Adrenal gland (tissue), 12 donors: ENCODE data around the gene MAL. TPM values are rescaled to one million over a fixed set of nuclear protein-coding genes. Genes with fewer than 3 reads are reported as not detected.

Experiments
- DNase-seq, 7 donors: peaks; one replicate each; pipeline ENCODE4 v3.0.0-alpha.2; 2019 to 2020
- H3K27ac ChIP-seq, 5 donors: fragments of 200-600 bp; sonication (generic) in 4 of 5; 1 replicate in 3 of 5; 2 replicates in 2 of 5; pipeline versions ENCODE4 v1.5.1 to v1.8.0; 2016 to 2020; ENCODE audit warnings: mild to moderate bottlenecking in 1 of 5
- H3K27me3 ChIP-seq: fragments of 200-600 bp; 2 replicates; pipeline ENCODE4 v1.8.0; 2021
- H3K36me3 ChIP-seq, 2 donors: fragments of 200-600 bp; replicated peaks in 1 of 2; 1 replicate in 1 of 2; 2 replicates in 1 of 2; pipeline versions ENCODE4 v1.5.1 to v1.8.0; 2018 to 2022
- H3K4me1 ChIP-seq, 2 donors: fragments of 200-600 bp; replicated peaks in 1 of 2; 1 replicate in 1 of 2; 2 replicates in 1 of 2; pipeline versions ENCODE4 v1.5.1 to v1.8.0; 2018 to 2021
- H3K4me3 ChIP-seq, 4 donors: fragments of 200-600 bp; sonication (generic) in 3 of 4; one replicate each; pipeline ENCODE4 v1.5.1; 2016 to 2018
- H3K9me3 ChIP-seq, 3 donors: fragments of 200-600 bp; sonication (generic) in 1 of 3; replicated peaks in 1 of 3; 1 replicate in 2 of 3; 2 replicates in 1 of 3; pipeline versions ENCODE4 v1.5.1 to v1.8.0; 2016 to 2021
- POLR2A ChIP-seq, 2 donors: fragments of 450-650 bp; IDR thresholded peaks; one replicate each; pipeline ENCODE4 v1.6.1; 2017; ENCODE audit warnings: antibody characterized with exemption in 2 of 2, mild to moderate bottlenecking in 2 of 2, moderate library complexity in 1 of 2
- WGBS, 4 donors: extraction: QIAGEN DNeasy Blood & Tissue Kit in 2 of 4; methylation state at CpG; one replicate each; pipeline versions ENCODE4 v1.1.5 to v1.1.7; 2013 to 2017; 5-methylcytosine and 5-hydroxymethylcytosine counted together
- intact Hi-C, 2 donors: fragments of 100-400 bp; cut with DNase I; formaldehyde crosslinking; loops; one replicate each; pipeline versions ENCODE4 v1.14.1 to v1.15.0; 2022 to 2023
- polyA plus RNA-seq, 3 donors: library from polyadenylated mRNA; stranded (reverse); fragments of 200-250 nt in 2 of 3; fragments of 350-450 nt in 1 of 3; fragmentation: Illumina TruSeq in 1 of 3; extraction: RNeasy Lipid Tissue Mini Kit (QIAGEN cat#74804) in 1 of 3; gene quantifications; one replicate each; pipeline ENCODE4 v1.2.3, GENCODE V29; 2013 to 2014
- total RNA-seq, 9 donors: library from RNA; depleted of rRNA in 4 of 9; stranded (reverse); fragments of >200 nt in 4 of 9; fragments of 120-200 nt in 1 of 9; fragmentation: NEBNext Ultra II Directional in 1 of 9; extraction: Animal tissue kit (Norgen Biotek cat#: 25700) in 1 of 9; gene quantifications; one replicate each; pipeline versions ENCODE4 v1.1.0 to v1.2.4, GENCODE V29; 2013 to 2023
- TF ChIP-seq, protein P1 (sequence below), 6 experiments: fragments of 450-650 bp in 4 of 6; fragments of 200-600 bp in 2 of 6; sonication (generic) in 1 of 6; IDR thresholded peaks; 1 replicate in 5 of 6; 2 replicates in 1 of 6; pipeline versions ENCODE4 v1.5.1 to v1.8.0; 2016 to 2021; ENCODE audit warnings: antibody characterized with exemption in 6 of 6, mild to moderate bottlenecking in 2 of 6, moderate library complexity in 1 of 6
- donor health status: healthy with polysubstance abuse.
- donor health status: Bipolar disorder and iron deficiency.
- donor health status: DM: yes; HTN: yes; CAD: no.
- donor health status: DM: no; HTN: no; CAD: no.
- donor health status: DM: no; HTN: no; CAD: no.
- donor health status: DM: yes; HTN: yes; CAD: no.

Gene MAL
- total and polyA plus RNA-seq, 12 donors = 0.32 to 4.5 (median 0.68) TPM; not detected in 4

- Histone ChIP-seq H3K27ac (no peak overlapping the region), H3K36me3 (no peaks in the 10 kb centered on the region), H3K4me1 (peaks cover 0 to 6% of the 10 kb centered on the region in 2 donors), H3K9me3 (no peaks in the 10 kb centered on the region), H3K4me3 (no peak overlapping the region), H3K27me3 (peaks cover 20% of the 10 kb centered on the region)
- 42 to 68% (median 51%) methylated on average over 9 to 10 of the region's 10 CpGs for WGBS, 4 donors
- no peak for TF ChIP-seq POLR2A (IDR thresholded peaks at IDR 0.05)
- TF ChIP-seq, protein P1, sequence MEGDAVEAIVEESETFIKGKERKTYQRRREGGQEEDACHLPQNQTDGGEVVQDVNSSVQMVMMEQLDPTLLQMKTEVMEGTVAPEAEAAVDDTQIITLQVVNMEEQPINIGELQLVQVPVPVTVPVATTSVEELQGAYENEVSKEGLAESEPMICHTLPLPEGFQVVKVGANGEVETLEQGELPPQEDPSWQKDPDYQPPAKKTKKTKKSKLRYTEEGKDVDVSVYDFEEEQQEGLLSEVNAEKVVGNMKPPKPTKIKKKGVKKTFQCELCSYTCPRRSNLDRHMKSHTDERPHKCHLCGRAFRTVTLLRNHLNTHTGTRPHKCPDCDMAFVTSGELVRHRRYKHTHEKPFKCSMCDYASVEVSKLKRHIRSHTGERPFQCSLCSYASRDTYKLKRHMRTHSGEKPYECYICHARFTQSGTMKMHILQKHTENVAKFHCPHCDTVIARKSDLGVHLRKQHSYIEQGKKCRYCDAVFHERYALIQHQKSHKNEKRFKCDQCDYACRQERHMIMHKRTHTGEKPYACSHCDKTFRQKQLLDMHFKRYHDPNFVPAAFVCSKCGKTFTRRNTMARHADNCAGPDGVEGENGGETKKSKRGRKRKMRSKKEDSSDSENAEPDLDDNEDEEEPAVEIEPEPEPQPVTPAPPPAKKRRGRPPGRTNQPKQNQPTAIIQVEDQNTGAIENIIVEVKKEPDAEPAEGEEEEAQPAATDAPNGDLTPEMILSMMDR (IDR thresholded peaks at IDR 0.05) = no peak
- intact Hi-C loops = no loop called here
- DNase-seq = no peak
Observed at GRCh38 chr2:95077861-95078603, 52.5 kb downstream of the MAL start.

GRCh38 chr2:95079199-95079683 lies 53.7 kb downstream of the MAL start:
- Histone ChIP-seq H3K27ac (no peak overlapping the region), H3K27me3 (peaks cover 15% of the 10 kb centered on the region), H3K4me3 (no peak overlapping the region), H3K36me3 (no peaks in the 10 kb centered on the region), H3K4me1 (peaks cover 0 to 6% of the 10 kb centered on the region in 2 donors), H3K9me3 (no peaks in the 10 kb centered on the region)
- no peak for TF ChIP-seq POLR2A (IDR thresholded peaks at IDR 0.05)
- TF ChIP-seq, protein P1 (IDR thresholded peaks at IDR 0.05) = no peak
- WGBS, 4 donors = 31 to 38% (median 34%) methylated on average over 7 of the region's 7 CpGs
- intact Hi-C loops = no loop called here
- no peak for DNase-seq

DNA sequence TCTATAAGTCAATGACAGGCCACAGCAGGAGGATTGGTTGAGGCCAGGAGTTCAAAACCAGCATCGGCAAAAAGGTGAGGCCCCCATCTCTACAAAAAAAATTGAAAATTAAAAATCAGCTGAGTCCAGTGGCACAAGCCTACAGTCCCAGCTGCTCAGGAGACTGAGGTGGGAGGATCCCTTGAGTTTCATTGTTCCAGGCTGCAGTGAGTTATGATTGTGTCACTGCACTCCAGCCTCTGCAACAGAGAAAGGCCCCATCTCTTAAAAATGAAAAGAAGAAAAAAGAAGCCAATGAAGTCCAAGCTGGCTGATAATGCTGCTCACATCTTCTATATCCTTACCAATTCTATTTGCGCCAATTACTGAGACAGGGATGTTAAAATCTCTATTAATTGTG lies 57.0 kb downstream of the MAL start:
- TF ChIP-seq POLR2A (IDR thresholded peaks at IDR 0.05) = no peak
- TF ChIP-seq, protein P1 (IDR thresholded peaks at IDR 0.05) = no peak
- Histone ChIP-seq H3K27me3 (peaks cover 6% of the 10 kb centered on the region), H3K27ac (no peak overlapping the region), H3K4me3 (no peak overlapping the region), H3K36me3 (peaks cover 0 to 26% of the 10 kb centered on the region in 2 donors), H3K4me1 (no peaks in the 10 kb centered on the region), H3K9me3 (no peaks in the 10 kb centered on the region)
- DNase-seq = no peak
- 82 to 95% (median 90%) methylated on average over 2 of the region's 2 CpGs for WGBS, 4 donors
- intact Hi-C loops = no loop called here

DNA sequence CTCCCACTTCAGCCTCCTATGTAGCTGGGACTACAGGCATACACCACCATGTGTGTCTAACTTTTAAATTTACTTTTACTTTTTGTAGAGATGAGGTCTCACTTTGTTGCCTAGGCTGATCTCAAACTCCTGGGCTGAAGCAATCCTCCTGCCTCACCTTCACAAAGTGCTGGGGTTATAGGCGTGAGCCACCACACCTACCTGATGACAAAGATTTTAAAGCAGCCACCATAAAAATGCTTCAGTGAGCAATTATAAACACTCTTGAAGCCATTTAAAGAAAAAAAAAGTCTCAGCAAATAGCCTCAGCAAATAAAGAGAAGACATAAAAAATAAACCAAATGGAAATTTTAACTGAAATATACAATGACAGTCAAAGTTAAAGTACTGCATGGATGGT lies 60.5 kb downstream of the MAL start:
- H3K9me3 ChIP-seq = no peaks in the 10 kb centered on the region
- TF ChIP-seq, protein P1 (IDR thresholded peaks at IDR 0.05) = no peak
- no peak for TF ChIP-seq POLR2A (IDR thresholded peaks at IDR 0.05)
- intact Hi-C loops = no loop called here
- H3K4me1 ChIP-seq = no peaks in the 10 kb centered on the region
- H3K27ac ChIP-seq = no peak overlapping the region
- WGBS, 4 donors = 93 to 100% (median 98%) methylated on average over 1 of the region's 1 CpG
- H3K4me3 ChIP-seq = no peak overlapping the region
- H3K36me3 ChIP-seq = peaks cover 0 to 46% of the 10 kb centered on the region in 2 donors
- no peaks in the 10 kb centered on the region for H3K27me3 ChIP-seq
- DNase-seq = no peak
